Measurements from ENCODE around the gene NFKB1.

NFKB1 gene

GRCh38 chr4:102574317-102574716 lies 73.2 kb downstream of the NFKB1 start:
- H3K79me2 ChIP-seq (ENCODE audit: low read length) = peaks cover 67% of the 10 kb centered on the region
- H3K4me2 ChIP-seq (ENCODE audit: low read length) = no peak overlapping the region
- no peak overlapping the region for H3K27ac ChIP-seq (ENCODE audit: low read length)
- no peak overlapping the region for H3K4me3 ChIP-seq (ENCODE audit: low read length)
- no peaks in the 10 kb centered on the region for H3K9me3 ChIP-seq (ENCODE audit: insufficient read depth, low read length)
- no peaks in the 10 kb centered on the region for H3K27me3 ChIP-seq (ENCODE audit: low read depth, low read length)
- peaks cover 55% of the 10 kb centered on the region for H3K36me3 ChIP-seq (replicated peaks; ENCODE audit: low read depth, low read length)
- H4K20me1 ChIP-seq (ENCODE audit: insufficient read depth, low read length) = peaks cover 66% of the 10 kb centered on the region
- no peak overlapping the region for H2AFZ ChIP-seq (ENCODE audit: low read depth, low read length)
- peaks cover 24% of the 10 kb centered on the region for H3K4me1 ChIP-seq (ENCODE audit: low read length)
- H3K9ac ChIP-seq (ENCODE audit: low read length) = no peak overlapping the region
- TF ChIP-seq CTCF (IDR thresholded peaks at IDR 0.05; ENCODE audit: low read depth, low read length) (no peak), EZH2phosphoT487 (IDR thresholded peaks at IDR 0.05; ENCODE audit: low read depth) (no peak)

- Histone ChIP-seq H3K27ac (ENCODE audit: low read length) (no peak overlapping the region), H3K4me2 (ENCODE audit: low read length) (no peak overlapping the region), H3K4me1 (ENCODE audit: low read length) (peaks cover 36% of the 10 kb centered on the region), H3K36me3 (replicated peaks; ENCODE audit: low read depth, low read length) (peaks cover 49% of the 10 kb centered on the region), H3K9ac (ENCODE audit: low read length) (no peak overlapping the region), H3K27me3 (ENCODE audit: low read depth, low read length) (no peaks in the 10 kb centered on the region), H4K20me1 (ENCODE audit: insufficient read depth, low read length) (peaks cover 76% of the 10 kb centered on the region), H3K4me3 (ENCODE audit: low read length) (no peak overlapping the region), H3K9me3 (ENCODE audit: insufficient read depth, low read length) (no peaks in the 10 kb centered on the region), H3K79me2 (ENCODE audit: low read length) (peaks cover 62% of the 10 kb centered on the region), H2AFZ (ENCODE audit: low read depth, low read length) (no peak overlapping the region)
- TF ChIP-seq EZH2phosphoT487 (IDR thresholded peaks at IDR 0.05; ENCODE audit: low read depth) = no peak
- TF ChIP-seq CTCF (IDR thresholded peaks at IDR 0.05; ENCODE audit: low read depth, low read length) = no peak
These were observed 74.4 kb downstream of the NFKB1 start for GRCh38 chr4:102575369-102576129.

- Histone ChIP-seq H3K27ac (ENCODE audit: low read length) (no peak overlapping the region), H4K20me1 (ENCODE audit: insufficient read depth, low read length) (peaks cover 71% of the 10 kb centered on the region), H3K9ac (ENCODE audit: low read length) (no peak overlapping the region), H3K4me2 (ENCODE audit: low read length) (no peak overlapping the region), H3K9me3 (ENCODE audit: insufficient read depth, low read length) (no peaks in the 10 kb centered on the region), H3K79me2 (ENCODE audit: low read length) (peaks cover 52% of the 10 kb centered on the region), H2AFZ (ENCODE audit: low read depth, low read length) (no peak overlapping the region), H3K36me3 (replicated peaks; ENCODE audit: low read depth, low read length) (peaks cover 64% of the 10 kb centered on the region), H3K4me1 (ENCODE audit: low read length) (peaks cover 39% of the 10 kb centered on the region), H3K27me3 (ENCODE audit: low read depth, low read length) (no peaks in the 10 kb centered on the region), H3K4me3 (ENCODE audit: low read length) (no peak overlapping the region)
- TF ChIP-seq CTCF (IDR thresholded peaks at IDR 0.05; ENCODE audit: low read depth, low read length) (no peak), EZH2phosphoT487 (IDR thresholded peaks at IDR 0.05; ENCODE audit: low read depth) (no peak)
These were observed 77.1 kb downstream of the NFKB1 start for GRCh38 chr4:102578270-102578669.

GRCh38 chr4:102578819-102579218 lies 77.7 kb downstream of the NFKB1 start:
- H3K36me3 ChIP-seq (replicated peaks; ENCODE audit: low read depth, low read length) = peaks cover 64% of the 10 kb centered on the region

More at GRCh38 chr4:102578819-102579218, 77.7 kb downstream of the NFKB1 start:
- Histone ChIP-seq H3K79me2 (ENCODE audit: low read length) (peaks cover 46% of the 10 kb centered on the region), H3K4me1 (ENCODE audit: low read length) (peaks cover 33% of the 10 kb centered on the region), H3K4me2 (ENCODE audit: low read length) (peak overlapping the region; percentile 42; the same call in 1 of the 2 replicates), H3K9ac (ENCODE audit: low read length) (no peak overlapping the region), H3K9me3 (ENCODE audit: insufficient read depth, low read length) (no peaks in the 10 kb centered on the region), H3K27ac (ENCODE audit: low read length) (peak overlapping the region; percentile 0; the same call in 1 of the 2 replicates), H3K27me3 (ENCODE audit: low read depth, low read length) (no peaks in the 10 kb centered on the region), H2AFZ (ENCODE audit: low read depth, low read length) (no peak overlapping the region), H4K20me1 (ENCODE audit: insufficient read depth, low read length) (peaks cover 65% of the 10 kb centered on the region), H3K4me3 (ENCODE audit: low read length) (no peak overlapping the region)
- TF ChIP-seq EZH2phosphoT487 (IDR thresholded peaks at IDR 0.05; ENCODE audit: low read depth) = no peak
- TF ChIP-seq CTCF (IDR thresholded peaks at IDR 0.05; ENCODE audit: low read depth, low read length) = peak; percentile 42
